GM18499 (cell line): Measurements from ENCODE around the gene CDKN2AIPNL.
"Not testable (repeated sequence)": the region's sequence is repeated elsewhere in the genome, so short reads cannot be mapped to it uniquely, and the experiment has no call there.

Experiments
- ATAC-seq: cut with Tn5 transposase; IDR thresholded peaks from one replicate; pipeline ENCODE4 v1.9.1; 2021; ENCODE audit warnings: moderate number of reproducible peaks; ENCODE audit not compliant: insufficient read depth, unreplicated experiment

CDKN2AIPNL gene

GRCh38 chr5:134439210-134439654 lies 27.6 kb upstream of the CDKN2AIPNL start:
- no peak for ATAC-seq

GRCh38 chr5:134438721-134439123 lies 27.0 kb upstream of the CDKN2AIPNL start:
- no peak for ATAC-seq

GRCh38 chr5:134437847-134438581 lies 26.3 kb upstream of the CDKN2AIPNL start:
- no peak for ATAC-seq

- no peak for ATAC-seq
Measured at GRCh38 chr5:134437340-134437846, 25.7 kb upstream of the CDKN2AIPNL start.

GRCh38 chr5:134436523-134437339 lies 25.1 kb upstream of the CDKN2AIPNL start:
- ATAC-seq: no peak

GRCh38 chr5:134435560-134435959 lies 23.9 kb upstream of the CDKN2AIPNL start:
- ATAC-seq: no peak

- ATAC-seq: no peak
Measured at GRCh38 chr5:134432677-134433359, 21.1 kb upstream of the CDKN2AIPNL start.

GRCh38 chr5:134432174-134432573 lies 20.5 kb upstream of the CDKN2AIPNL start:
- ATAC-seq: no peak

GRCh38 chr5:134430001-134430569 lies 18.4 kb upstream of the CDKN2AIPNL start:
- ATAC-seq: no peak

GRCh38 chr5:134427540-134428041 lies 15.9 kb upstream of the CDKN2AIPNL start:
- no peak for ATAC-seq

- ATAC-seq: no peak
Measured at GRCh38 chr5:134426361-134426760, 14.7 kb upstream of the CDKN2AIPNL start.

GRCh38 chr5:134423376-134423775 lies 11.7 kb upstream of the CDKN2AIPNL start:
- ATAC-seq: no peak

GRCh38 chr5:134422791-134423365 lies 11.2 kb upstream of the CDKN2AIPNL start:
- ATAC-seq: no peak

- not testable (repeated sequence) for ATAC-seq
Measured at GRCh38 chr5:134421038-134421437, 9.4 kb upstream of the CDKN2AIPNL start.

GRCh38 chr5:134420343-134420742 lies 8.7 kb upstream of the CDKN2AIPNL start:
- ATAC-seq: no peak

- ATAC-seq: no peak
Measured at GRCh38 chr5:134418958-134419357, 7.3 kb upstream of the CDKN2AIPNL start.

GRCh38 chr5:134417707-134418106 lies 6.0 kb upstream of the CDKN2AIPNL start:
- ATAC-seq: no peak

- ATAC-seq: no peak
Measured at GRCh38 chr5:134413046-134413445, 1.4 kb upstream of the CDKN2AIPNL start.

- no peak for ATAC-seq
Measured at GRCh38 chr5:134411228-134411545, 494 bp downstream of the CDKN2AIPNL start.

GRCh38 chr5:134410822-134411221 lies 859 bp downstream of the CDKN2AIPNL start:
- no peak for ATAC-seq
